ENCODE data around the gene SMLR1.
"Not testable (repeated sequence)": the region's sequence is repeated elsewhere in the genome, so short reads cannot be mapped to it uniquely, and the experiment has no call there.

Gene SMLR1

DNA sequence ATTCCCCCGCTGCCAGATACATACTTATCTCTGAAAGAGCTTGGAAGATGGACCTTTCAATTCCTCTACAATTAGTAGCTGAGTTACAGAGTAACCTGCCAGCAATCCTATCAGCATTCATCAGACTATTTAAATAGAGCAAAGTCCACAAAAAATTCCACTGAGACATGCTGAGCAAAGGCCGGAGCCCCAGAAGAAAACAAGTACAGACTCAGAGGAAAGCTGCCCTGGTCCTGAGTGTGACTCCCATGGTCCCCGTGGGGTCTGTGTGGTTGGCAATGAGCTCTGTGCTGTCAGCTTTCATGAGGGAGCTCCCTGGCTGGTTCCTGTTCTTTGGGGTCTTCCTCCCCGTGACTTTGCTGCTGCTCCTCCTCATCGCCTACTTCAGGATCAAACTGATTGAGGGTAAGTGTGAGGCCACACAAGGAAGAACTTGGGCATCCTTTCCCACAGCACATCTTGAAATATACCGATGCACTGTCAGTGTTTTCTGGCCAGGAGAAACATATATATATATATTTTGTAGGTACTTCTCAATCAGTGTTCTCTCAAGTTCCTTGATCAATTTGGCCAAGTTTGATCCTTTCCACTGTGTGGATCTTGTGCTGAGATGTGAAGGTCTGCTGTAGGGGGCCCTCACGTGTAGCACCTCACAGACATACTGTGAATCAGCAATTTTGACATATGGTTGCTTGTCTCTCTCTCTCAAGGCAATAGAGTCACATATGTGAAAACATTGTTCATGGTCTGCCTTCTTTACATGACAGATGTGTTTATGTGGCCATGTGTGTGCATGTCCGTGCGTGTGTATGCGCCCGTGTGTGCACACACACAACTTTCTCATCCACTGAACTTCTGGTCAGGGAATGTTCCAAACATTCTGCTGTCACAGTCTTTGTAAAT, at the start of gene SMLR1:
TSS of gene SMLR1 (plus strand) at position 160 of the 903 bp plus-strand sequence. CDS start at position 168, 8 bp downstream.
- DNase-seq, result no peak

GRCh38 chr6:130778946-130779657, 48.1 kb upstream of the SMLR1 start:
- no peak for DNase-seq

- no peak for DNase-seq
Observed at GRCh38 chr6:130779658-130780033, 47.6 kb upstream of the SMLR1 start.

DNA sequence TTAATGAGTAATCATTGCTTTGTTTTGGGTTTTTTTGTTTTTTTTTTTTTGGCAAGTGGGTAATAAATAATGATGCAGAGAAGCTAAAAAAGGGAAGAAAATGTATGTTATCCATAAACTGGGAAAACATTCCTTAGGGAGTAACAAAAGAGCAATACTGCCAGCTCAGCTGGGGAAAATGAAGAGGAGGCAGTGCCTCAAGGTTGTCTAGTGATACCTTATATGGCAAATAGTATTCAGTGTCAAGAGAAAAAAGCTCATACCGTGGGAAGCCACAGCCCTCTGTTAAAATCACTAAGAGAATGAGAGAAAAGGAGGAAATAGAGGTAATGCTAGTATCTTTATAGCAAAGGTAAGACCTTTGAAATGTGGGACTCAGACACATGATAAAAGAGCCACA, 47.1 kb upstream of the SMLR1 start:
- DNase-seq, result no peak

DNA sequence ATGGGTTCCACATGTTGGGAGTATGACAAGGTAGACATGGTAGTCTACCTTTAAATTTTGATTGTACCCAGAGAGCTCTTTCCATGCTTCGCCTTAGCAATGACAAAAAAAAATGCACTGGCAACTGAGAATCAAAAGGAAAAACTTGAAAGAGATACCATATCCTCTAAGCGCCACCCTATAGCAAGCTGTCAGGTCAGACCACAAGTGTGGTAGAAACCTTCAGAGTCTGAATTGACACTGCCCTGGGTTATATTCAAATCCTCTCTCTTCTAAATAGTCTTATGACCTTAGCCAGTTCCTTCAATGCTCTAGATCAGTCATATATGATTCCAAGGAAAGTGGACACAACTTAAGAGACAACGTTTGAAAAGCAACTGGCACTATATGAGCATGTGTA, 45.6 kb upstream of the SMLR1 start:
- DNase-seq, result no peak

GRCh38 chr6:130783416-130784107, 43.6 kb upstream of the SMLR1 start:
- no peak for DNase-seq

- DNase-seq, result no peak
Observed at GRCh38 chr6:130787726-130788500, 39.3 kb upstream of the SMLR1 start.

DNA sequence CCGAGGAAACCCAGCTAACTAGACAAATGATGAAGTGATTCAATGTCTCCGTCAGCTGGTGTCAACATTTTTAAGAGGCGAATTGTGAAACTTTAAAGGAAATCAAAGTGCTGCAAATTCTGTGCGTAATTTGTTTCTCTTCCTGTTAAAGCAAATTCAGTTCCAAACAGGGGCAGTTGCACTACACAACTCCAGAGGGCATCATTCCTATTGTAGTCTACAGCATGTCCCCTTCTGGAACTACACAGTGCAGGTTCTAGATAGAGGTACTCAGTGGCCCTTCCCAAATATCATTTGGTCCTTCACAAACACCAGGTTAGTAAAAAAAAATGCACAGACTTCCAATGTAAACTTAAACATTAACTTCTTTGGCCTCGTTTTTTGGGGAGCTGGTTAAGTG, 38.3 kb upstream of the SMLR1 start:
- DNase-seq, result no peak

DNA sequence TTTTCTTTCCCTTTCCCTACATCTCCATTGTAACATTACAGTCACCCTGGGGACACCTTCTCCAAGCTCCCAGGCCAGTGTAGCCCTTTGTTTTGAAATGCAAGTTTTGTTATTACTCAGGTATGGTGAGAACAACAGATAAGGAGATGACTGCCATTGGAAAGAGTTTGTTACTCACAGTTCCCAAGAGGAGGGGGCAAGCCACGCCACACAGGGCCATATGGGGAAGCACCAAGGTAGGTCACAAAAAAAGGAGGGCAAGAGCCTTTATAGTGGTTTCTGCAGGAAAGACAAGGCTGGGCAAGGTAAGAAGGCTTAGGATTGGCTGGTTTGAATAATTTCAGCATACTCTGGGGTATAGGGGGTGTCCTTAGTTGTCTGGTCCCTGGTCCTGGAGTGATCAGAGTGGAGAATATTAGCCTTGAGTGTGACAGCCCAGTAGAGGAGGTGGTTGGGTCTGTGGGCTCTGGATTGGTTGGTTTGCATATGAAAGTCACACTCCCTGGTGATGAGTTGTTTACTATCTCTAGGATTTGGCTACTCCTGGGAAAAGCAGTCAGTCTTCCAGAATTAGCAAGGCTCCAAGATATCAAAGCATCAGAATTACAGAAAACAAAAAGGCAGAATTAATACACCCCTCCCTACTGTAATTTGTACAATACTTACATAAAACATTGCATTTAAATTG, 33.1 kb upstream of the SMLR1 start:
- DNase-seq, result no peak

DNA sequence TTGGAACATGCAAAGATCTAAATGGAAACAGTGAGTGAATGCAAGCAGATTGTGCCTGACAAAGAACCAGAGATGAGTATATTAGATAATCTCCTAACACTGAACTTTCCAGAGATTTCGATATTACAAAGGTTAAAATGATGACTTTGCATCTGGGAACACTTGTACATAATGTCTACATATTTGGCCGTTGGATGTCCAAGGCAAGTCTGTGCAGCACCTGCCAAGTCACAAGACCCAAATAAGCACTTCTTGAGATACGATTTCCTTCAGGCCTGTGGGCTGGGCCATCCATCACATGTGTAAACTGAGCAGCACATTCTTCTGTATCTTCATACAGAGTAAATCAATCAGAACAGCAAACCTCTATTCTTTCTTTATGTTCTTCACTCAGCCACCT, 32.5 kb upstream of the SMLR1 start:
- DNase-seq, result no peak

- DNase-seq, result no peak
Observed at GRCh38 chr6:130796313-130796905, 30.8 kb upstream of the SMLR1 start.

GRCh38 chr6:130797061-130797460, 30.1 kb upstream of the SMLR1 start:
- no peak for DNase-seq

GRCh38 chr6:130801368-130801767, 25.8 kb upstream of the SMLR1 start:
- DNase-seq, result not testable (repeated sequence)

GRCh38 chr6:130810307-130811030, 16.7 kb upstream of the SMLR1 start:
- no peak for DNase-seq

- DNase-seq, result no peak
Observed at GRCh38 chr6:130811932-130812331, 15.3 kb upstream of the SMLR1 start.

DNA sequence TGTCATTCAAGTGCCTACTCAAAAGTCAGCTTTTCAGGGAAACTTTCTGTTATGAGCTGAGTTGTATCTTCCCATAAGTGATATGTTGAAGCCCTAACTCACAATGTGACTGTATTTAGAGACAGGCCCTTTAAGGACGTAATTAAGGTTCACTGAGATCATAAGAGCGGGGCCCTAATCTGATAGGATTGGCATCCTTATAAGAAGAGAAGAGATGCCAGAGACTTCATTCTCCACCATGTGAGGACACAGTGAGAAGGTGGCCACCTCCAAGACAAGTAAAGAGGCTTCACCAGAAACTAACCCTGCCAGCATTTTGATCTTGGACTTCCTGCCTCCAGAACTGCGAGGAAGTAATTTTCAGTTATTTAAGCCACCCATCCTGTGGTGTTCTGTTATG, 12.7 kb upstream of the SMLR1 start:
- DNase-seq, result no peak

GRCh38 chr6:130815200-130816071, 11.8 kb upstream of the SMLR1 start:
- no peak for DNase-seq

DNA sequence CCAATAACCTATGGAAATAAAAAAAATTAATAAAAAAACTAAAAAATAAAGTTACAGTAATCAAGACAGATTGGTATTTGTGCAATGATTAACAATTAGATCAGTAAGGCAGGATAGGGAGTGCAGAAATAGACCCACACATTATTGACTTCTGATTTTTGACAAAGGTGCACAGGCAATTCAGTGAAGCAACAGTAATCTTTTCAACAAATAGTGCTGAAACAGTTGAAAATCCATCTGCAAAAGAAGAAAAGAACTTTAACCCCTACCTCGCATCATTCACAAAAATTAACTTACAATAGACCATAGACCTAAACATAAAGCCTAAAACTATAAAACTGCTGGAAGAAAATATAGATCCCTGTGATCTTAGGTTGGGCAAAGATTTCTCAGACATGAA, 4.5 kb upstream of the SMLR1 start:
- DNase-seq, result no peak

- no peak for DNase-seq
Observed at GRCh38 chr6:130824978-130825694, 2.1 kb upstream of the SMLR1 start.
